BE2C (cell line): Measurements from ENCODE around the gene WBP2.
"Not testable (repeated sequence)": the region's sequence is repeated elsewhere in the genome, so short reads cannot be mapped to it uniquely, and the experiment has no call there.

ENCODE experiments used
- DNase-seq: peaks from one replicate; pipeline ENCODE4 v3.0.0-alpha.2; 2020
- H3K27me3 ChIP-seq: fragments of 250-450 bp; sonication (Bioruptor Pico); 2 replicates; pipeline ENCODE4 v1.5.1; 2020; ENCODE audit warnings: mild to moderate bottlenecking
- H3K36me3 ChIP-seq: fragments of 250-450 bp; sonication (Bioruptor Pico); 2 replicates; pipeline ENCODE4 v1.5.1; 2020; ENCODE audit warnings: mild to moderate bottlenecking
- H3K4me1 ChIP-seq: fragments of 250-450 bp; sonication (Bioruptor Pico); 2 replicates; pipeline ENCODE4 v1.5.1; 2020
- H3K4me3 ChIP-seq: 2 replicates; pipeline ENCODE4 v1.5.1; 2011; ENCODE audit warnings: low read depth, low read length
- H3K9me3 ChIP-seq: fragments of 250-450 bp; sonication (Bioruptor Pico); 2 replicates; pipeline ENCODE4 v1.5.1; 2020
- TF ChIP-seq, protein P1 (sequence below): IDR thresholded peaks from 2 replicates; pipeline ENCODE4 v1.5.1; 2012; ENCODE audit warnings: mild to moderate bottlenecking, low read depth, low read length

Gene WBP2

DNA sequence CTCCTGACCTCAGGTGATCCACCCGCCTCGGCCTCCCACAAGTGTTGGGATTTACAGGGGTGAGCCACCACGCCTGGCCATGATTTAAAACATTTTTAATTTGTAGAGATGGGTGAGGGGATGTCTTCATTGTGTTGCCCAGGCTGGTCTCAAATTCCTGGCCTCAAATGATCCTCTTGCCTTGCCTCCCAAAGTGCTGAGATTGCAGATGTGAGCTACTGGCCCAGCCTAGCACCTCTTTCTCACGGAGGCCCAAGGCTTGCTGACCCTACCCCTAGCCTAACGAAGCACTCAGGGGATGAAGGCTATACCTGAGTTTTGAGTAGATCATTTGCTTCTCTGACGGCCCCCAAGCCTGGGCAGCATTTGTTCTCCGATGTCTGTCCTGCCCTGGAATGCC lies 44.0 kb downstream of the WBP2 start:
- Histone ChIP-seq H3K4me3 (no peak overlapping the region), H3K36me3 (peaks cover 57% of the 10 kb centered on the region), H3K4me1 (peaks cover 36% of the 10 kb centered on the region), H3K9me3 (no peaks in the 10 kb centered on the region), H3K27me3 (no peaks in the 10 kb centered on the region)
- TF ChIP-seq, protein P1, sequence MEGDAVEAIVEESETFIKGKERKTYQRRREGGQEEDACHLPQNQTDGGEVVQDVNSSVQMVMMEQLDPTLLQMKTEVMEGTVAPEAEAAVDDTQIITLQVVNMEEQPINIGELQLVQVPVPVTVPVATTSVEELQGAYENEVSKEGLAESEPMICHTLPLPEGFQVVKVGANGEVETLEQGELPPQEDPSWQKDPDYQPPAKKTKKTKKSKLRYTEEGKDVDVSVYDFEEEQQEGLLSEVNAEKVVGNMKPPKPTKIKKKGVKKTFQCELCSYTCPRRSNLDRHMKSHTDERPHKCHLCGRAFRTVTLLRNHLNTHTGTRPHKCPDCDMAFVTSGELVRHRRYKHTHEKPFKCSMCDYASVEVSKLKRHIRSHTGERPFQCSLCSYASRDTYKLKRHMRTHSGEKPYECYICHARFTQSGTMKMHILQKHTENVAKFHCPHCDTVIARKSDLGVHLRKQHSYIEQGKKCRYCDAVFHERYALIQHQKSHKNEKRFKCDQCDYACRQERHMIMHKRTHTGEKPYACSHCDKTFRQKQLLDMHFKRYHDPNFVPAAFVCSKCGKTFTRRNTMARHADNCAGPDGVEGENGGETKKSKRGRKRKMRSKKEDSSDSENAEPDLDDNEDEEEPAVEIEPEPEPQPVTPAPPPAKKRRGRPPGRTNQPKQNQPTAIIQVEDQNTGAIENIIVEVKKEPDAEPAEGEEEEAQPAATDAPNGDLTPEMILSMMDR: no peak
- no peak for DNase-seq

DNA sequence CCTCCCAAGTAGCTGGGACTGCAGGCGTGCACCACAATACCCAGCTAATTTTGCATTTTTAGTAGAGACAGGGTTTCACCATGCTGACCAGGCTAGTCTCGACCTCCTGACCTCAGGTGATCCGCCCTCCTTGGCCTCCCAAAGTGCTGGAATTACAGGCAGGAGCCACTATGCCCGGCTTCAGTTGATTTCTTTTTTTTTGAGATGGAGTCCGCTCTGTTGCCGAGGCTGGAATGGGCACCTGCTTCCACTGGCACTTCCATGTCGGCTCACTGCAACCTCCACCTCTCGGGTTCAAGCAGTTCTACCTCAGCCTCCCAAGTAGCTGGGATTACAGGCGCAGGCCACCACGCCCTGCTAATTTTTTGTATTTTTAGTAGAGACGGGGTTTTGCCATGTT lies 44.4 kb downstream of the WBP2 start:
- not testable (repeated sequence) for H3K27me3 ChIP-seq, H3K4me3 ChIP-seq, DNase-seq, H3K9me3 ChIP-seq
- peaks cover 53% of the 10 kb centered on the region for H3K36me3 ChIP-seq
- peaks cover 36% of the 10 kb centered on the region for H3K4me1 ChIP-seq

DNA sequence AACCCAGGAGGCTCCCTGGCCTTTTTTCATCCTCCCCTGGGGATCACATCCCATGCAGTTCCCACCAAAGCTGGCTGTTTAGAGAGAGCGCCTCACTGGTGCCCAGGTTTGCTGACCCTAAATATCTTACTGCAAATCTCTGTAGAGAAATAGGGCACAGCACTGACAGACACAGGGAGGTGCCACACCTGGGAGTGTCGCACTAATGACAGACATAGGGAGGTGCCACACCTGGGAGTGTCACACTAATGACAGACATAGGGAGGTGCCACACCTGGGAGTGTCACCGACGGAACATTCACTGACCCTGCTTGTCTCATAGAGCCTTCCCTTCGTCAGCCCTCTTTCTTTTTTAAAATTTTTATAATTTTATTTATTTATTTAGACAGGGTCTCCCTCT lies 44.9 kb downstream of the WBP2 start:
- no peaks in the 10 kb centered on the region for H3K9me3 ChIP-seq
- no peaks in the 10 kb centered on the region for H3K27me3 ChIP-seq
- peaks cover 50% of the 10 kb centered on the region for H3K36me3 ChIP-seq
- no peak for DNase-seq
- TF ChIP-seq, protein P1: no peak
- H3K4me3 ChIP-seq: peak overlapping the region; percentile 23; the same call in 1 of the 2 replicates
- peaks cover 33% of the 10 kb centered on the region for H3K4me1 ChIP-seq

DNA sequence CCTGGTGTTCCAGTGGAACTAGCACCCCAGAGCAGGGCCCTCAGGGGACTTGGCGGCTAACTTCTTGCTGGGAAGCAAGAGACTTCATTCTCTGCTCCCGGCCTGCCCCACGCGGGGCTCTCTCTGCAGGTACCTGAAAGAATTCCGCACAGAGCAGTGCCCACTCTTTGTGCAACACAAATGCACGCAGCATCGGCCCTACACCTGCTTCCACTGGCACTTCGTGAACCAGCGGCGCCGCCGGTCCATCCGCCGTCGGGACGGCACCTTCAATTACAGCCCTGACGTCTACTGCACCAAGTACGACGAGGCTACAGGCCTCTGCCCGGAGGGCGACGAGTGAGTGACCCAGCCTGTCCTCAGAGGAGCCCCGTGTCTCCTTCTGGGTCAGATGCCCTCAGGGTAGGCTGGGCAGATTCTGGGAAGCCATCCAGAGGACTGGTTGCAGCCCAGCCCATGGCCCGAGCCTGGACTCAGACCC lies 45.5 kb downstream of the WBP2 start:
- Histone ChIP-seq H3K36me3 (peaks cover 45% of the 10 kb centered on the region), H3K9me3 (no peaks in the 10 kb centered on the region), H3K4me3 (peak overlapping the region; percentile 23), H3K27me3 (no peaks in the 10 kb centered on the region), H3K4me1 (peaks cover 28% of the 10 kb centered on the region)
- peak; percentile 53 for DNase-seq
- TF ChIP-seq, protein P1: no peak

DNA sequence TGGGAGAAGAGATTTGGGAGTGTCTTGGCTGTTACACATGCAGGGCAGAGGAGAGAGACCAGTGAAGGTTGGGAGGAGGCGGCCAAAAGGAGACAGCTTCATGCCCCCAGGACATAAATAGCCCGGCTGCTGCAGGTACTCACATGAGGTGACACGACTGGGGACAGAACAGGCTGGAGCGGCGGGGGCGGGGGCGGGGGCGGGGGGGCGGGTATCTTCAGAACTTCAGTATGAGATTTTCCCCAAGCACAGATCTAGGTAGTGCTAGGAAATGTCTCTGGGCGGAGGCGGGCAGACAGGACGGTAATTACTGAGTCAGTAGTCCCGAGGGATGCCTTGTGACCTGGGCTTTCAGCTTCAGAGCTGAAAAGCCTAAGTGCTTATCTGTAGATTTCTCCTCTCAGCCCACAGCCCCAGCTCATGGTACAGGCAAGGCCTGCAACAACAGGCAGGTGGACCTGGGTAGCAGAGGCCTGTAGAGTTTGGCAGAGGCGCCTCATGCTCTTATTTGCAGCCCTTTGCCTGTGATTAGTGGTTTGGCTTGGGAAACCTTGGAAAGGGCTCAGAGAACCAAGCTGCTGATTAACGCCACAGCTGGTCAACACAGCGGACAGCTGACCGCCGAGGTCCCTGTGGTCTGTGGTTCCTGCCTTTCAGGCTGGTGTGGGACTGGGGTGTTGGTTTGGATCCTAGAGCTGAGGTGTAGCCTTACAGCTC lies 46.1 kb downstream of the WBP2 start:
- Histone ChIP-seq H3K4me3 (peak overlapping the region; percentile 17; the same call in 1 of the 2 replicates), H3K9me3 (no peaks in the 10 kb centered on the region), H3K36me3 (peaks cover 43% of the 10 kb centered on the region), H3K4me1 (peaks cover 26% of the 10 kb centered on the region), H3K27me3 (no peaks in the 10 kb centered on the region)
- TF ChIP-seq, protein P1: no peak
- DNase-seq: peak; percentile 96

DNA sequence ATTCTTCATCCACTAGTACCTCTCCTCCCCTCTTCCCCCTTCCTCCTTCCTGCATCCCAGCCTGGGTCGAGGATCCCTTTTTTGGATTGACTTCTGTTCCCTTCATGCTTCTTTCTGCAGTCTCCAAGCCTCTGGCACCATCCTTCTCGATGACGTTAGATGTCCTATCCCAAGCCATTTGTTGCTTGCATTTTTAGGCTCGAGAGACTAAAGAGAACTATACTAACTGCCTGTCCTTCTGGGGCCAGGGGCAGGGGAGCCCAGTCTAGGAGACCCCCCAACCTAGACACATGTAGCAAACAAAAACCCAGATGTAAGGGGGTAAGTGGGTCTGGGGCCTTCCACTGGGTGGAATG lies 46.6 kb downstream of the WBP2 start:
- H3K4me1 ChIP-seq: peaks cover 26% of the 10 kb centered on the region
- H3K27me3 ChIP-seq: no peaks in the 10 kb centered on the region
- TF ChIP-seq, protein P1: no peak
- no peaks in the 10 kb centered on the region for H3K9me3 ChIP-seq
- peaks cover 39% of the 10 kb centered on the region for H3K36me3 ChIP-seq
- DNase-seq: no peak
- H3K4me3 ChIP-seq: peak overlapping the region; percentile 17; the same call in 1 of the 2 replicates
